Endodermal cell (in vitro differentiated cells): Measurements from ENCODE around the gene TMEM101. TPM values are rescaled to one million over a fixed set of nuclear protein-coding genes. Genes with fewer than 3 reads are reported as not detected.

ENCODE experiments used
- DNase-seq: peaks from one replicate; pipeline ENCODE4 v3.0.0-alpha.2; 2017
- H3K27ac ChIP-seq: 2 replicates; pipeline ENCODE4 v1.5.1; 2013; ENCODE audit warnings: mild to moderate bottlenecking, low read depth, low read length, moderate library complexity
- H3K27me3 ChIP-seq: 2 replicates; pipeline ENCODE4 v1.6.1; 2013; ENCODE audit warnings: mild to moderate bottlenecking, low read length, moderate library complexity; ENCODE audit not compliant: insufficient read depth, control insufficient read depth, poor library complexity, severe bottlenecking
- H3K36me3 ChIP-seq: 2 replicates; pipeline ENCODE4 v1.7.0; 2013; ENCODE audit warnings: mild to moderate bottlenecking, low read length, moderate library complexity; ENCODE audit not compliant: control insufficient read depth, insufficient read depth
- H3K4me1 ChIP-seq: one replicate; pipeline ENCODE4 v1.7.0; 2013; ENCODE audit warnings: low read length; ENCODE audit not compliant: control insufficient read depth, insufficient read depth
- H3K4me3 ChIP-seq: 2 replicates; pipeline ENCODE4 v1.5.1; 2013; ENCODE audit warnings: mild to moderate bottlenecking, low read length, moderate library complexity
- H3K9ac ChIP-seq: 2 replicates; pipeline ENCODE4 v1.6.1; 2013; ENCODE audit warnings: mild to moderate bottlenecking, low read length, moderate library complexity; ENCODE audit not compliant: poor library complexity, severe bottlenecking; ENCODE audit errors: extremely low read depth
- H3K9me3 ChIP-seq: 2 replicates; pipeline ENCODE4 v1.6.1; 2013; ENCODE audit warnings: mild to moderate bottlenecking, low read length, moderate library complexity; ENCODE audit not compliant: control insufficient read depth
- H3K27ac Mint-ChIP-seq: 2 replicates; pipeline ENCODE4 v1.8.0; 2020; ENCODE audit warnings: mixed read lengths
- H3K27me3 Mint-ChIP-seq: 2 replicates; pipeline ENCODE4 v1.8.0; 2021; ENCODE audit warnings: mild to moderate bottlenecking, mixed read lengths; ENCODE audit not compliant: insufficient read depth
- H3K36me3 Mint-ChIP-seq: 2 replicates; pipeline ENCODE4 v1.8.0; 2020; ENCODE audit warnings: low read depth, mixed read lengths
- H3K4me1 Mint-ChIP-seq: 2 replicates; pipeline ENCODE4 v1.8.0; 2020; ENCODE audit warnings: mixed read lengths
- H3K4me3 Mint-ChIP-seq: 2 replicates; pipeline ENCODE4 v1.8.0; 2020; ENCODE audit warnings: mild to moderate bottlenecking, moderate library complexity, mixed read lengths
- H3K9me3 Mint-ChIP-seq: 2 replicates; pipeline ENCODE4 v1.8.0; 2020; ENCODE audit warnings: mild to moderate bottlenecking, mixed read lengths
- CTCF ChIP-seq: fragments of 200-600 bp; sonication (generic); conservative IDR thresholded peaks from 2 replicates; pipeline ENCODE4 v1.5.0; 2021; ENCODE audit warnings: antibody characterized with exemption, mild to moderate bottlenecking
- WGBS, 2 experiments: methylation state at CpG; one replicate each; pipeline versions ENCODE4 v1.1.5 to v1.1.7; 2013; ENCODE audit warnings: missing lambda C conversion rate in 2 of 2, mixed read lengths in 1 of 2; ENCODE audit not compliant: insufficient coverage in 1 of 2, insufficient read length in 1 of 2; 5-methylcytosine and 5-hydroxymethylcytosine counted together
- total RNA-seq, 2 donors: library from RNA; stranded (reverse); fragmentation: NEBNext Ultra II Directional in 1 of 2; extraction: Animal tissue kit (Norgen Biotek cat#: 25700) in 1 of 2; gene quantifications; 2 replicates in 1 of 2; 3 replicates in 1 of 2; pipeline ENCODE4 v1.2.1, GENCODE V29; 2021

The TMEM101 gene
- total RNA-seq, 2 donors from 2014 or later: 27.2 to 27.7 TPM

- 79 to 88% methylated on average over 3 to 12 of the region's 12 CpGs for WGBS, 2 experiments
Observed at GRCh38 chr17:43987131-43988021, 27.4 kb downstream of the TMEM101 start.

GRCh38 chr17:43986225-43986981 is 28.4 kb downstream of the TMEM101 start:
- Histone ChIP-seq H3K4me3 (no peak overlapping the region), H3K36me3 (no peaks in the 10 kb centered on the region), H3K4me1 (no peaks in the 10 kb centered on the region), H3K9ac (no peak overlapping the region), H3K27me3 (peaks cover 17% of the 10 kb centered on the region), H3K9me3 (no peaks in the 10 kb centered on the region), H3K27ac (no peak overlapping the region)
- TF ChIP-seq CTCF: no peak
- DNase-seq: no peak
- no peaks in the 10 kb centered on the region for H3K9me3 Mint-ChIP-seq
- no peaks in the 10 kb centered on the region for H3K4me1 Mint-ChIP-seq
- peaks cover 38% of the 10 kb centered on the region for H3K27me3 Mint-ChIP-seq
- no peaks in the 10 kb centered on the region for H3K36me3 Mint-ChIP-seq
- 88 to 98% methylated on average over 4 to 7 of the region's 7 CpGs for WGBS, 2 experiments
- no peak overlapping the region for H3K27ac Mint-ChIP-seq
- no peak overlapping the region for H3K4me3 Mint-ChIP-seq

More at GRCh38 chr17:43987131-43988021, 27.4 kb downstream of the TMEM101 start:
- Histone ChIP-seq H3K4me3 (no peak overlapping the region), H3K4me1 (no peaks in the 10 kb centered on the region), H3K9ac (no peak overlapping the region), H3K36me3 (no peaks in the 10 kb centered on the region), H3K9me3 (no peaks in the 10 kb centered on the region), H3K27ac (no peak overlapping the region), H3K27me3 (peaks cover 11% of the 10 kb centered on the region)
- Mint-ChIP-seq H3K4me1 (no peaks in the 10 kb centered on the region), H3K4me3 (no peak overlapping the region), H3K9me3 (no peaks in the 10 kb centered on the region), H3K27ac (no peak overlapping the region), H3K36me3 (no peaks in the 10 kb centered on the region), H3K27me3 (peaks cover 28% of the 10 kb centered on the region)
- peak; percentile 43 for DNase-seq
- TF ChIP-seq CTCF: no peak

GRCh38 chr17:43984521-43984920 is 30.2 kb downstream of the TMEM101 start:
- Histone ChIP-seq H3K4me3 (peak overlapping the region; percentile 75), H3K9ac (no peak overlapping the region), H3K27me3 (peaks cover 21% of the 10 kb centered on the region), H3K27ac (no peak overlapping the region), H3K9me3 (no peaks in the 10 kb centered on the region), H3K36me3 (no peaks in the 10 kb centered on the region), H3K4me1 (no peaks in the 10 kb centered on the region)
- Mint-ChIP-seq H3K36me3 (no peaks in the 10 kb centered on the region), H3K27ac (no peak overlapping the region), H3K27me3 (peaks cover 50% of the 10 kb centered on the region), H3K4me3 (peak overlapping the region; percentile 57), H3K4me1 (no peaks in the 10 kb centered on the region), H3K9me3 (no peaks in the 10 kb centered on the region)
- no peak for TF ChIP-seq CTCF
- peak; percentile 82 for DNase-seq
- 35 to 47% methylated on average over 6 to 8 of the region's 8 CpGs for WGBS, 2 experiments
